Psoas muscle (tissue), 8 donors: ENCODE results near the gene CFAP251. TPM values are rescaled to one million over a fixed set of nuclear protein-coding genes. Genes with fewer than 3 reads are reported as not detected.

Experiments
- ATAC-seq, 4 donors: fragments of 200-7000 bp; cut with Tn5 transposase; one replicate each; pipeline ENCODE4 v1.9.1; 2020; ENCODE audit warnings: moderate library complexity in 3 of 4, mild to moderate bottlenecking in 2 of 4
- DNase-seq, 2 donors: peaks; one replicate each; pipeline ENCODE4 v3.0.0-alpha.2; 2020
- H3K27ac ChIP-seq: fragments of 200-600 bp; one replicate; pipeline ENCODE4 v1.8.0; 2022
- H3K27me3 ChIP-seq, 3 donors: fragments of 200-600 bp in 1 of 3; one replicate each; pipeline versions ENCODE4 v1.6.1 to v1.8.0; 2013 to 2022; ENCODE audit warnings: low read length in 2 of 3, mild to moderate bottlenecking in 2 of 3, moderate library complexity in 1 of 3; ENCODE audit not compliant: insufficient read depth in 3 of 3
- H3K36me3 ChIP-seq, 2 donors: fragments of 200-600 bp in 1 of 2; one replicate each; pipeline versions ENCODE4 v1.6.1 to v1.8.0; 2013 to 2022; ENCODE audit warnings: low read depth in 1 of 2, mild to moderate bottlenecking in 1 of 2, moderate library complexity in 1 of 2; ENCODE audit not compliant: insufficient read depth in 1 of 2
- H3K4me1 ChIP-seq: fragments of 200-600 bp; one replicate; pipeline ENCODE4 v1.8.0; 2022
- H3K4me3 ChIP-seq: fragments of 200-600 bp; one replicate; pipeline ENCODE4 v1.8.0; 2022; ENCODE audit warnings: mild to moderate bottlenecking
- H3K9me3 ChIP-seq: fragments of 200-600 bp; one replicate; pipeline ENCODE4 v1.8.0; 2022
- CTCF ChIP-seq: fragments of 200-600 bp; IDR thresholded peaks from one replicate; pipeline ENCODE4 v1.8.0; 2022; ENCODE audit warnings: antibody characterized with exemption
- WGBS, 3 donors: extraction: QIAGEN DNeasy Blood & Tissue Kit; methylation state at CpG; one replicate each; pipeline versions ENCODE4 v1.1.6 to v1.1.7; 2013; 5-methylcytosine and 5-hydroxymethylcytosine counted together
- intact Hi-C, 2 donors: fragments of 100-400 bp; cut with DNase I; formaldehyde crosslinking; loops; one replicate each; pipeline versions ENCODE4 v1.11.0 to v1.14.2; 2022
- polyA plus RNA-seq, 3 donors: library from polyadenylated mRNA; stranded (reverse); fragments of 200-250 nt; gene quantifications; one replicate each; pipeline ENCODE4 v1.2.3, GENCODE V29; 2013
- total RNA-seq, 4 donors: library from RNA; stranded (reverse); fragmentation: NEBNext Ultra II Directional in 2 of 4; extraction: Animal tissue kit (Norgen Biotek cat#: 25700) in 2 of 4; gene quantifications; one replicate each; pipeline versions ENCODE4 v1.2.1 to v1.2.4, GENCODE V29; 2021 to 2023
- donor health status: healthy with polysubstance abuse.
- donor health status: DM: no; HTN: no; CAD: no; lungs with moderate emphysema.
- donor health status: Bipolar disorder and iron deficiency.
- donor health status: healthy.
- donor health status: DM: yes; HTN: yes; CAD: no.
- donor health status: DM: no; HTN: no; CAD: no.
- donor health status: DM: no; HTN: no; CAD: no.
- donor health status: DM: yes; HTN: yes; CAD: no.

Gene CFAP251
- total and polyA plus RNA-seq, 7 donors, result 0.36 to 0.79 (median 0.64) TPM

GRCh38 chr12:122001466-122002209, 83.2 kb downstream of the CFAP251 start:
- H3K9me3 ChIP-seq, result no peaks in the 10 kb centered on the region
- H3K27me3 ChIP-seq, result no peaks in the 10 kb centered on the region
- H3K36me3 ChIP-seq, result no peaks in the 10 kb centered on the region
- ATAC-seq (no peak), DNase-seq (no peak)
- H3K4me3 ChIP-seq, result no peak overlapping the region
- intact Hi-C loops, result no loop called here
- no peak for TF ChIP-seq CTCF
- WGBS, 3 donors, result 79 to 83% (median 81%) methylated on average over 17 of the region's 17 CpGs
- peaks cover 7% of the 10 kb centered on the region for H3K4me1 ChIP-seq
- H3K27ac ChIP-seq, result no peak overlapping the region

GRCh38 chr12:122003651-122004611, 85.5 kb downstream of the CFAP251 start:
- intact Hi-C loops, result no loop called here
- WGBS, 3 donors, result 63 to 71% (median 66%) methylated on average over 27 to 28 of the region's 28 CpGs
- H3K27me3 ChIP-seq, result no peaks in the 10 kb centered on the region
- no peak for DNase-seq
- no peaks in the 10 kb centered on the region for H3K9me3 ChIP-seq
- ATAC-seq, result no peak
- H3K27ac ChIP-seq, result no peak overlapping the region
- peaks cover 22% of the 10 kb centered on the region for H3K4me1 ChIP-seq
- no peaks in the 10 kb centered on the region for H3K36me3 ChIP-seq
- H3K4me3 ChIP-seq, result no peak overlapping the region
- no peak for TF ChIP-seq CTCF

GRCh38 chr12:122004633-122005071, 86.3 kb downstream of the CFAP251 start:
- intact Hi-C loops, result no loop called here
- no peak for ATAC-seq
- no peak for DNase-seq

GRCh38 chr12:122005252-122005776, 86.9 kb downstream of the CFAP251 start:
- H3K4me1 ChIP-seq, result peaks cover 26% of the 10 kb centered on the region
- WGBS, 3 donors, result 68 to 78% (median 70%) methylated on average over 11 of the region's 11 CpGs
- no peak for ATAC-seq
- H3K9me3 ChIP-seq, result no peaks in the 10 kb centered on the region
- no peak for TF ChIP-seq CTCF
- H3K27me3 ChIP-seq, result no peaks in the 10 kb centered on the region
- H3K36me3 ChIP-seq, result no peaks in the 10 kb centered on the region
- H3K27ac ChIP-seq, result no peak overlapping the region
- no peak overlapping the region for H3K4me3 ChIP-seq
- DNase-seq, result no peak
- intact Hi-C loops, result no loop called here

More at GRCh38 chr12:122004633-122005071, 86.3 kb downstream of the CFAP251 start:
- Histone ChIP-seq H3K4me3 (no peak overlapping the region), H3K36me3 (no peaks in the 10 kb centered on the region), H3K4me1 (peaks cover 26% of the 10 kb centered on the region), H3K27ac (no peak overlapping the region), H3K9me3 (no peaks in the 10 kb centered on the region), H3K27me3 (no peaks in the 10 kb centered on the region)
- no peak for TF ChIP-seq CTCF
- 20 to 37% (median 20%) methylated on average over 12 of the region's 12 CpGs for WGBS, 3 donors
